LNCaP clone FGC (cell line): ENCODE data around the gene ARL8A.
"Not testable (repeated sequence)": the region's sequence is repeated elsewhere in the genome, so short reads cannot be mapped to it uniquely, and the experiment has no call there.

ENCODE experiments used
- DNase-seq: peaks from one replicate; pipeline ENCODE4 v3.0.0-alpha.2; 2011; ENCODE audit warnings: low read depth
- H3K4me3 ChIP-seq: 2 replicates; pipeline ENCODE4 v1.5.1; 2011; ENCODE audit warnings: mild to moderate bottlenecking, low read depth, low read length, control low read depth
- CTCF ChIP-seq: IDR thresholded peaks from 2 replicates; pipeline ENCODE4 v1.5.1; 2012; ENCODE audit warnings: mild to moderate bottlenecking; ENCODE audit not compliant: control insufficient read depth, insufficient read depth; ENCODE audit errors: extremely low read depth

Gene ARL8A

GRCh38 chr1:202149566-202149965 is 5.0 kb upstream of the ARL8A start:
- DNase-seq: no peak
- TF ChIP-seq CTCF: no peak
- no peak overlapping the region for H3K4me3 ChIP-seq

GRCh38 chr1:202148391-202148790 is 3.9 kb upstream of the ARL8A start:
- DNase-seq: no peak
- H3K4me3 ChIP-seq: no peak overlapping the region
- no peak for TF ChIP-seq CTCF

GRCh38 chr1:202146993-202147392 is 2.5 kb upstream of the ARL8A start:
- H3K4me3 ChIP-seq: no peak overlapping the region
- no peak for DNase-seq
- TF ChIP-seq CTCF: no peak

- H3K4me3 ChIP-seq: no peak overlapping the region
- no peak for TF ChIP-seq CTCF
- no peak for DNase-seq
Observed at GRCh38 chr1:202146279-202146678, 1.7 kb upstream of the ARL8A start.

- 0 out of 2 replicates have a peak overlapping the region, but pooled peaks have one; percentile 88 for H3K4me3 ChIP-seq
- DNase-seq: not testable (repeated sequence)
Observed at GRCh38 chr1:202145744-202146140, 1.2 kb upstream of the ARL8A start.

- TF ChIP-seq CTCF: no peak
- peak overlapping the region; percentile 88 for H3K4me3 ChIP-seq
- DNase-seq: no peak
Observed at GRCh38 chr1:202145068-202145743, 669 bp upstream of the ARL8A start.

GRCh38 chr1:202143768-202144401 is 652 bp downstream of the ARL8A start:
- no peak for TF ChIP-seq CTCF
- DNase-seq: no peak
- peak overlapping the region; percentile 88 for H3K4me3 ChIP-seq
